AG20443 (cell line): ENCODE measurements around the gene SEC61A2.
"Not testable (repeated sequence)": the region's sequence is repeated elsewhere in the genome, so short reads cannot be mapped to it uniquely, and the experiment has no call there.

Experiments used
- DNase-seq: peaks from one replicate; pipeline ENCODE4 v3.0.0; 2012; ENCODE audit warnings: low spot score, mixed read lengths

SEC61A2 gene

GRCh38 chr10:12160664-12161063, 31.2 kb downstream of the SEC61A2 start:
- DNase-seq = no peak

- DNase-seq = no peak
Observed at GRCh38 chr10:12162927-12163326, 33.5 kb downstream of the SEC61A2 start.

GRCh38 chr10:12164085-12164484, 34.6 kb downstream of the SEC61A2 start:
- DNase-seq = no peak

- DNase-seq = no peak
Observed at GRCh38 chr10:12165036-12165435, 35.6 kb downstream of the SEC61A2 start.

GRCh38 chr10:12165999-12166775, 36.7 kb downstream of the SEC61A2 start:
- no peak for DNase-seq

- DNase-seq = not testable (repeated sequence)
Observed at GRCh38 chr10:12171512-12171911, 42.0 kb downstream of the SEC61A2 start.

GRCh38 chr10:12177642-12178041, 48.2 kb downstream of the SEC61A2 start:
- no peak for DNase-seq

- no peak for DNase-seq
Observed at GRCh38 chr10:12179606-12180170, 50.2 kb downstream of the SEC61A2 start.

- no peak for DNase-seq
Observed at GRCh38 chr10:12180221-12180974, 50.9 kb downstream of the SEC61A2 start.

GRCh38 chr10:12181065-12181775, 51.7 kb downstream of the SEC61A2 start:
- DNase-seq = no peak

- no peak for DNase-seq
Observed at GRCh38 chr10:12184165-12184564, 54.7 kb downstream of the SEC61A2 start.

- DNase-seq = no peak
Observed at GRCh38 chr10:12186323-12186722, 56.8 kb downstream of the SEC61A2 start.

- no peak for DNase-seq
Observed at GRCh38 chr10:12187321-12187905, 57.9 kb downstream of the SEC61A2 start.

- no peak for DNase-seq
Observed at GRCh38 chr10:12188656-12189055, 59.2 kb downstream of the SEC61A2 start.

- no peak for DNase-seq
Observed at GRCh38 chr10:12189426-12189825, 59.9 kb downstream of the SEC61A2 start.

- no peak for DNase-seq
Observed at GRCh38 chr10:12191715-12192114, 62.2 kb downstream of the SEC61A2 start.

- peak; percentile 51 for DNase-seq
Observed at GRCh38 chr10:12193193-12193592, 63.7 kb downstream of the SEC61A2 start.

- no peak for DNase-seq
Observed at GRCh38 chr10:12194752-12195271, 65.3 kb downstream of the SEC61A2 start.

GRCh38 chr10:12195281-12195602, 65.8 kb downstream of the SEC61A2 start:
- DNase-seq = no peak

- peak; percentile 94 for DNase-seq
Observed at GRCh38 chr10:12195603-12196506, 66.4 kb downstream of the SEC61A2 start, which contains the start of the genes CDC123 and NUDT5. Gene CDC123 (plus strand): TSS chr10:12196188. CDS start chr10:12196246, 58 bp downstream. Gene NUDT5 (minus strand): TSS chr10:12195891. CDS start chr10:12186291, 9,600 bp downstream.
